ENCODE measurements around the gene MS4A10. TPM values are rescaled to one million over a fixed set of nuclear protein-coding genes. Genes with fewer than 3 reads are reported as not detected.
A peak's percentile ranks its signal among the peaks of the same experiment; 100 is the strongest.

MS4A10 gene
- total and polyA plus RNA-seq, 10 of the 15 experiments (the other 5 are each of a cell fraction or from before 2014, with no cell fraction given), result not detected

DNA sequence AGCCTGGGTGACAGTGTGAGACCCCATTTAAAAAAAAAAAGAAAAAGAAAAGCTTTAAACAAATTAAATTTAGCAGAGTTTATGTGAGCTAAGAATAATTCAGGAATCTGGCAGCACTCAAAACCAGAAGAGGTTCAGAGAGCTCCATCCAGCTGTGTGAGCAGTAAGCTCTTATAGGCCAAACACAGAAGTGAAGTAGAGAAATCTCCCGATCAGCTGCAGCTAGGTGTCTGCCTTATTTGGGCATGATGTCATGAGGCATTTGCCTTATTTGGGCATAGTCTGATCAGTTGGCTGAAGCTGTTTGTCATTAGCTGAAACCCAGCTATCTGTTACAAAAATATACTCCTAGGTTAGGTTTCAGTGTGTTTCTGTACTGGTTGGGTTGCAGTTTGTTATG is 20.3 kb upstream of the MS4A10 start (continued):
- TF ChIP-seq, protein P1, sequence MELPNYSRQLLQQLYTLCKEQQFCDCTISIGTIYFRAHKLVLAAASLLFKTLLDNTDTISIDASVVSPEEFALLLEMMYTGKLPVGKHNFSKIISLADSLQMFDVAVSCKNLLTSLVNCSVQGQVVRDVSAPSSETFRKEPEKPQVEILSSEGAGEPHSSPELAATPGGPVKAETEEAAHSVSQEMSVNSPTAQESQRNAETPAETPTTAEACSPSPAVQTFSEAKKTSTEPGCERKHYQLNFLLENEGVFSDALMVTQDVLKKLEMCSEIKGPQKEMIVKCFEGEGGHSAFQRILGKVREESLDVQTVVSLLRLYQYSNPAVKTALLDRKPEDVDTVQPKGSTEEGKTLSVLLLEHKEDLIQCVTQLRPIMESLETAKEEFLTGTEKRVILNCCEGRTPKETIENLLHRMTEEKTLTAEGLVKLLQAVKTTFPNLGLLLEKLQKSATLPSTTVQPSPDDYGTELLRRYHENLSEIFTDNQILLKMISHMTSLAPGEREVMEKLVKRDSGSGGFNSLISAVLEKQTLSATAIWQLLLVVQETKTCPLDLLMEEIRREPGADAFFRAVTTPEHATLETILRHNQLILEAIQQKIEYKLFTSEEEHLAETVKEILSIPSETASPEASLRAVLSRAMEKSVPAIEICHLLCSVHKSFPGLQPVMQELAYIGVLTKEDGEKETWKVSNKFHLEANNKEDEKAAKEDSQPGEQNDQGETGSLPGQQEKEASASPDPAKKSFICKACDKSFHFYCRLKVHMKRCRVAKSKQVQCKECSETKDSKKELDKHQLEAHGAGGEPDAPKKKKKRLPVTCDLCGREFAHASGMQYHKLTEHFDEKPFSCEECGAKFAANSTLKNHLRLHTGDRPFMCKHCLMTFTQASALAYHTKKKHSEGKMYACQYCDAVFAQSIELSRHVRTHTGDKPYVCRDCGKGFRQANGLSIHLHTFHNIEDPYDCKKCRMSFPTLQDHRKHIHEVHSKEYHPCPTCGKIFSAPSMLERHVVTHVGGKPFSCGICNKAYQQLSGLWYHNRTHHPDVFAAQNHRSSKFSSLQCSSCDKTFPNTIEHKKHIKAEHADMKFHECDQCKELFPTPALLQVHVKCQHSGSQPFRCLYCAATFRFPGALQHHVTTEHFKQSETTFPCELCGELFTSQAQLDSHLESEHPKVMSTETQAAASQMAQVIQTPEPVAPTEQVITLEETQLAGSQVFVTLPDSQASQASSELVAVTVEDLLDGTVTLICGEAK (IDR thresholded peaks at IDR 0.05; ENCODE audit: borderline replicate concordance), result no peak
- TF ChIP-seq NBN (IDR thresholded peaks at IDR 0.05) (no peak), SRF (IDR thresholded peaks at IDR 0.05; ENCODE audit: low read depth in 2 of 2, low read length in 2 of 2) (peak; percentile 99 to 100), MYB (IDR thresholded peaks at IDR 0.05; ENCODE audit: borderline replicate concordance, low read depth, low read length) (no peak), ESRRA (IDR thresholded peaks at IDR 0.05; ENCODE audit: low read length) (no peak), EP300 (IDR thresholded peaks at IDR 0.05; ENCODE audit: borderline replicate concordance in 1 of 2, control insufficient read depth in 1 of 2, low read depth in 2 of 2, low read length in 2 of 2) (no peak), LARP7 (IDR thresholded peaks at IDR 0.05) (no peak), FOXK2 (IDR thresholded peaks at IDR 0.05) (no peak), MYC (IDR thresholded peaks at IDR 0.05; ENCODE audit: insufficient read depth, insufficient read length, insufficient replicate concordance, low read length, severe bottlenecking) (no peak), CBX3 (IDR thresholded peaks at IDR 0.05; ENCODE audit: borderline replicate concordance, low read depth) (no peak), CEBPB (IDR thresholded peaks at IDR 0.05; ENCODE audit: borderline replicate concordance in 1 of 2, low read depth in 2 of 2, low read length in 2 of 2) (no peak), SREBF1 (IDR thresholded peaks at IDR 0.05; ENCODE audit: low read length) (peak; percentile 59; the same call in 1 of the 2 replicates), NR2F1 (conservative IDR thresholded peaks at IDR 0.05) (no peak), STAT1 (conservative IDR thresholded peaks at IDR 0.05) (no peak), SPI1 (IDR thresholded peaks at IDR 0.05; ENCODE audit: borderline replicate concordance, insufficient read depth, low read depth, low read length) (no peak), MTA3 (IDR thresholded peaks at IDR 0.05; ENCODE audit: borderline replicate concordance, low read length) (no peak), TCF12 (IDR thresholded peaks at IDR 0.05; ENCODE audit: low read depth, low read length) (peak; percentile 69; the same call in 1 of the 2 replicates), ZBED1 (IDR thresholded peaks at IDR 0.05; ENCODE audit: borderline replicate concordance) (no peak)
- TF ChIP-seq, protein P2, sequence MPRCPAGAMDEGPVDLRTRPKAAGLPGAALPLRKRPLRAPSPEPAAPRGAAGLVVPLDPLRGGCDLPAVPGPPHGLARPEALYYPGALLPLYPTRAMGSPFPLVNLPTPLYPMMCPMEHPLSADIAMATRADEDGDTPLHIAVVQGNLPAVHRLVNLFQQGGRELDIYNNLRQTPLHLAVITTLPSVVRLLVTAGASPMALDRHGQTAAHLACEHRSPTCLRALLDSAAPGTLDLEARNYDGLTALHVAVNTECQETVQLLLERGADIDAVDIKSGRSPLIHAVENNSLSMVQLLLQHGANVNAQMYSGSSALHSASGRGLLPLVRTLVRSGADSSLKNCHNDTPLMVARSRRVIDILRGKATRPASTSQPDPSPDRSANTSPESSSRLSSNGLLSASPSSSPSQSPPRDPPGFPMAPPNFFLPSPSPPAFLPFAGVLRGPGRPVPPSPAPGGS (IDR thresholded peaks at IDR 0.05; ENCODE audit: borderline replicate concordance, insufficient read depth, low read depth, low read length, poor library complexity, severe bottlenecking), result no peak
- TF ChIP-seq, protein P3, sequence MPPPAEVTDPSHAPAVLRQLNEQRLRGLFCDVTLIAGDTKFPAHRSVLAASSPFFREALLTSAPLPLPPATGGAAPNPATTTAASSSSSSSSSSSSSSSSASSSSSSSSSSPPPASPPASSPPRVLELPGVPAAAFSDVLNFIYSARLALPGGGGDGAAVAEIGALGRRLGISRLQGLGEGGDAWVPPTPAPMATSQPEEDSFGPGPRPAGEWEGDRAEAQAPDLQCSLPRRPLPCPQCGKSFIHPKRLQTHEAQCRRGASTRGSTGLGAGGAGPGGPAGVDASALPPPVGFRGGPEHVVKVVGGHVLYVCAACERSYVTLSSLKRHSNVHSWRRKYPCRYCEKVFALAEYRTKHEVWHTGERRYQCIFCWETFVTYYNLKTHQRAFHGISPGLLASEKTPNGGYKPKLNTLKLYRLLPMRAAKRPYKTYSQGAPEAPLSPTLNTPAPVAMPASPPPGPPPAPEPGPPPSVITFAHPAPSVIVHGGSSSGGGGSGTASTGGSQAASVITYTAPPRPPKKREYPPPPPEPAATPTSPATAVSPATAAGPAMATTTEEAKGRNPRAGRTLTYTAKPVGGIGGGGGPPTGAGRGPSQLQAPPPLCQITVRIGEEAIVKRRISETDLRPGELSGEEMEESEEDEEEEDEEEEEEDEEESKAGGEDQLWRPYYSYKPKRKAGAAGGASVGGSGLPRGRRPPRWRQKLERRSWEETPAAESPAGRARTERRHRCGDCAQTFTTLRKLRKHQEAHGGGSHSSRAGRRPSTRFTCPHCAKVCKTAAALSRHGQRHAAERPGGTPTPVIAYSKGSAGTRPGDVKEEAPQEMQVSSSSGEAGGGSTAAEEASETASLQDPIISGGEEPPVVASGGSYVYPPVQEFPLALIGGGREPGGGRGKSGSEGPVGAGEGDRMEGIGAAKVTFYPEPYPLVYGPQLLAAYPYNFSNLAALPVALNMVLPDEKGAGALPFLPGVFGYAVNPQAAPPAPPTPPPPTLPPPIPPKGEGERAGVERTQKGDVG (CRISPR knock-in tag; IDR thresholded peaks at IDR 0.05), result no peak
